DOHH2 (cell line): ENCODE results near the gene FN1.

Experiments
- H3F3A ChIP-seq: fragments of 200-600 bp; sonication (generic), shearing (Covaris generic); 2 replicates; pipeline ENCODE4 v1.6.0; 2016; ENCODE audit warnings: antibody characterized with exemption, mild to moderate bottlenecking; ENCODE audit not compliant: control insufficient read depth, insufficient read depth
- H3K27ac ChIP-seq: fragments of 200-600 bp; sonication (generic); 2 replicates; pipeline ENCODE4 v1.5.1; 2014; ENCODE audit warnings: low read depth, mild to moderate bottlenecking, low read length, moderate library complexity
- H3K27me3 ChIP-seq: fragments of 200-600 bp; sonication (generic); 2 replicates; pipeline ENCODE4 v1.6.1; 2014; ENCODE audit warnings: mild to moderate bottlenecking, low read length, mixed read lengths; ENCODE audit not compliant: control insufficient read depth
- H3K36me3 ChIP-seq: fragments of 200-600 bp; sonication (generic); 2 replicates; pipeline ENCODE4 v1.6.1; 2014; ENCODE audit warnings: mild to moderate bottlenecking, low read length, moderate library complexity, mixed read lengths; ENCODE audit not compliant: control insufficient read depth
- H3K4me1 ChIP-seq: fragments of 200-600 bp; sonication (generic); 2 replicates; pipeline ENCODE4 v1.6.1; 2014; ENCODE audit warnings: mild to moderate bottlenecking, low read length, mixed read lengths; ENCODE audit not compliant: control insufficient read depth
- H3K4me2 ChIP-seq: fragments of 200-600 bp; sonication (generic); 2 replicates; pipeline ENCODE4 v1.6.0; 2014; ENCODE audit warnings: mild to moderate bottlenecking, low read length, moderate library complexity
- H3K4me3 ChIP-seq: fragments of 200-600 bp; sonication (generic); 2 replicates; pipeline ENCODE4 v1.5.1; 2014; ENCODE audit warnings: mild to moderate bottlenecking, low read length, mixed read lengths
- H3K79me2 ChIP-seq: fragments of 200-600 bp; sonication (generic); 2 replicates; pipeline ENCODE4 v1.6.1; 2014; ENCODE audit warnings: mild to moderate bottlenecking, low read length, mixed read lengths; ENCODE audit not compliant: control insufficient read depth
- H3K9me2 ChIP-seq: fragments of 200-600 bp; sonication (generic); replicated peaks from 2 replicates; pipeline ENCODE4 v1.6.1; 2014; ENCODE audit warnings: mild to moderate bottlenecking, low read length, mixed read lengths; ENCODE audit not compliant: control insufficient read depth
- H3K9me3 ChIP-seq: fragments of 200-600 bp; sonication (generic); 2 replicates; pipeline ENCODE4 v1.6.1; 2014; ENCODE audit warnings: antibody characterized with exemption, low read length, mixed read lengths; ENCODE audit not compliant: control insufficient read depth, insufficient read depth
- H4K20me1 ChIP-seq: fragments of 200-600 bp; sonication (generic); 2 replicates; pipeline ENCODE4 v1.6.0; 2014; ENCODE audit warnings: low read depth, mild to moderate bottlenecking, antibody characterized with exemption, low read length, moderate library complexity; ENCODE audit not compliant: control insufficient read depth, insufficient read depth
- CTCF ChIP-seq: fragments of 200-600 bp; sonication (generic); IDR thresholded peaks from one replicate; pipeline ENCODE4 v1.5.1; 2014; ENCODE audit warnings: antibody characterized with exemption, mild to moderate bottlenecking, low read depth, low read length; ENCODE audit not compliant: poor library complexity, severe bottlenecking
- EZH2phosphoT487 ChIP-seq: fragments of 200-600 bp; sonication (generic); IDR thresholded peaks from 2 replicates; pipeline ENCODE4 v1.6.1; 2017; ENCODE audit warnings: borderline replicate concordance, mild to moderate bottlenecking, antibody characterized with exemption, low read length, moderate library complexity, mixed read lengths

FN1 gene

GRCh38 chr2:215380699-215381098, 55.2 kb downstream of the FN1 start:
- no peaks in the 10 kb centered on the region for H3K79me2 ChIP-seq
- H3K27ac ChIP-seq, result no peak overlapping the region
- H3K9me2 ChIP-seq, result no peaks in the 10 kb centered on the region
- no peaks in the 10 kb centered on the region for H3K9me3 ChIP-seq
- H3K36me3 ChIP-seq, result no peaks in the 10 kb centered on the region
- H3K4me1 ChIP-seq, result no peaks in the 10 kb centered on the region
- no peak overlapping the region for H3K4me3 ChIP-seq
- H3F3A ChIP-seq, result no peaks in the 10 kb centered on the region
- no peak overlapping the region for H3K4me2 ChIP-seq
- H4K20me1 ChIP-seq, result no peaks in the 10 kb centered on the region
- TF ChIP-seq EZH2phosphoT487, result no peak
- no peak for TF ChIP-seq CTCF
- no peaks in the 10 kb centered on the region for H3K27me3 ChIP-seq

- no peak overlapping the region for H3K4me3 ChIP-seq
- no peak for TF ChIP-seq CTCF
- TF ChIP-seq EZH2phosphoT487, result no peak
- H3K4me2 ChIP-seq, result no peak overlapping the region
- no peaks in the 10 kb centered on the region for H3F3A ChIP-seq
- no peaks in the 10 kb centered on the region for H3K36me3 ChIP-seq
- H3K9me2 ChIP-seq, result no peaks in the 10 kb centered on the region
- H4K20me1 ChIP-seq, result no peaks in the 10 kb centered on the region
- H3K27me3 ChIP-seq, result no peaks in the 10 kb centered on the region
- no peaks in the 10 kb centered on the region for H3K79me2 ChIP-seq
- H3K27ac ChIP-seq, result no peak overlapping the region
- no peaks in the 10 kb centered on the region for H3K9me3 ChIP-seq
- no peaks in the 10 kb centered on the region for H3K4me1 ChIP-seq
Observed at GRCh38 chr2:215379948-215380347, 55.9 kb downstream of the FN1 start.

GRCh38 chr2:215379039-215379438, 56.8 kb downstream of the FN1 start:
- TF ChIP-seq EZH2phosphoT487 (no peak), CTCF (no peak)
- no peaks in the 10 kb centered on the region for H3K27me3 ChIP-seq
- H3F3A ChIP-seq, result no peaks in the 10 kb centered on the region
- no peaks in the 10 kb centered on the region for H4K20me1 ChIP-seq
- no peaks in the 10 kb centered on the region for H3K79me2 ChIP-seq
- no peak overlapping the region for H3K4me3 ChIP-seq
- no peak overlapping the region for H3K27ac ChIP-seq
- H3K4me1 ChIP-seq, result no peaks in the 10 kb centered on the region
- no peak overlapping the region for H3K4me2 ChIP-seq
- H3K36me3 ChIP-seq, result no peaks in the 10 kb centered on the region
- no peaks in the 10 kb centered on the region for H3K9me3 ChIP-seq
- no peaks in the 10 kb centered on the region for H3K9me2 ChIP-seq

GRCh38 chr2:215378045-215378444, 57.8 kb downstream of the FN1 start:
- Histone ChIP-seq H3K9me2 (no peaks in the 10 kb centered on the region), H3K4me2 (no peak overlapping the region), H3K9me3 (no peaks in the 10 kb centered on the region), H3K27me3 (no peaks in the 10 kb centered on the region), H3F3A (no peaks in the 10 kb centered on the region), H3K36me3 (no peaks in the 10 kb centered on the region), H3K79me2 (no peaks in the 10 kb centered on the region), H4K20me1 (no peaks in the 10 kb centered on the region), H3K4me3 (no peak overlapping the region), H3K4me1 (no peaks in the 10 kb centered on the region), H3K27ac (no peak overlapping the region)
- no peak for TF ChIP-seq CTCF
